KMS-11 (cell line): ENCODE measurements around the gene PKD2L2.

Source experiments
- H2AFZ ChIP-seq: fragments of 200-600 bp; sonication (generic); 2 replicates; pipeline ENCODE4 v1.6.1; 2016; ENCODE audit warnings: antibody characterized with exemption, mixed run types, low read depth
- H3K27ac ChIP-seq: fragments of 200-600 bp; sonication (generic); 2 replicates; pipeline ENCODE4 v1.6.1; 2016; ENCODE audit warnings: mild to moderate bottlenecking, mixed run types
- H3K27me3 ChIP-seq: fragments of 200-600 bp; sonication (generic); 2 replicates; pipeline ENCODE4 v1.6.1; 2017; ENCODE audit warnings: mild to moderate bottlenecking, low read depth, mixed run types, moderate library complexity; ENCODE audit not compliant: insufficient read depth
- H3K36me3 ChIP-seq: fragments of 200-600 bp; sonication (generic); 2 replicates; pipeline ENCODE4 v1.6.1; 2017; ENCODE audit warnings: mild to moderate bottlenecking, mixed run types; ENCODE audit not compliant: insufficient read depth
- H3K4me1 ChIP-seq: fragments of 200-600 bp; sonication (generic); 2 replicates; pipeline ENCODE4 v1.6.1; 2016; ENCODE audit warnings: mild to moderate bottlenecking, low read depth, mixed run types; ENCODE audit not compliant: poor library complexity, severe bottlenecking
- H3K4me2 ChIP-seq: fragments of 200-600 bp; sonication (generic); 2 replicates; pipeline ENCODE4 v1.7.0; 2016; ENCODE audit warnings: mild to moderate bottlenecking, mixed run types
- H3K4me3 ChIP-seq: fragments of 200-600 bp; sonication (generic); IDR thresholded peaks from 2 replicates; pipeline ENCODE4 v1.6.1; 2017; ENCODE audit warnings: low read depth, low read length, mixed read lengths; ENCODE audit not compliant: insufficient read depth
- H3K79me2 ChIP-seq: fragments of 200-600 bp; sonication (generic); 2 replicates; pipeline ENCODE4 v1.6.1; 2016; ENCODE audit warnings: low read depth, mixed run types; ENCODE audit not compliant: insufficient read depth
- H3K9ac ChIP-seq: fragments of 200-600 bp; sonication (generic); 2 replicates; pipeline ENCODE4 v1.6.1; 2016; ENCODE audit warnings: mild to moderate bottlenecking, mixed run types
- H4K20me1 ChIP-seq: fragments of 200-600 bp; sonication (generic); 2 replicates; pipeline ENCODE4 v1.6.1; 2016; ENCODE audit warnings: mild to moderate bottlenecking, mixed run types; ENCODE audit not compliant: insufficient read depth
- TF ChIP-seq, protein P1 (sequence below): fragments of 200-600 bp; sonication (generic); conservative IDR thresholded peaks from 2 replicates; pipeline ENCODE4 v1.6.1; 2017; ENCODE audit warnings: low read depth, mild to moderate bottlenecking, antibody characterized with exemption, low read length, moderate library complexity, mixed read lengths

PKD2L2 gene

DNA sequence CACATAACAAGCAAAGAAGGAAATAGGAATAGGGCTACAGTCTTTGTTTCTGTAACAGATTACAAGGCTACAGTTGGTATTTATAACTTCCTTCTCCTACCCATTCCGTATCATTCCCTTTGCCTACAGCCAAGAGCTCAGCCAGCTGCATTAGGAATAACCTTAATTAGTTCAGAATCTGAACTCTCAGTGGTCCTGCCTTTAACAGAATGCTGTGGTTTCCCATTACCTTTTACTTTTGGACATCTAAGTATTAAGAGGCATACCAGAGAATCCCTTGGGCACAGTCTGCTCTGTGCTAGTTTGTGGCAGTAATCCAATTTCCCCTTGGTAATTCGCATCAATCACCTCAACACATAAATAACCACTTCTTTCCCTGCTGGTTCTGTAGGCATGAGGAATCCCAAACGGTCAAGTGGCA is 44.2 kb downstream of the PKD2L2 start:
- no peaks in the 10 kb centered on the region for H4K20me1 ChIP-seq
- TF ChIP-seq, protein P1, sequence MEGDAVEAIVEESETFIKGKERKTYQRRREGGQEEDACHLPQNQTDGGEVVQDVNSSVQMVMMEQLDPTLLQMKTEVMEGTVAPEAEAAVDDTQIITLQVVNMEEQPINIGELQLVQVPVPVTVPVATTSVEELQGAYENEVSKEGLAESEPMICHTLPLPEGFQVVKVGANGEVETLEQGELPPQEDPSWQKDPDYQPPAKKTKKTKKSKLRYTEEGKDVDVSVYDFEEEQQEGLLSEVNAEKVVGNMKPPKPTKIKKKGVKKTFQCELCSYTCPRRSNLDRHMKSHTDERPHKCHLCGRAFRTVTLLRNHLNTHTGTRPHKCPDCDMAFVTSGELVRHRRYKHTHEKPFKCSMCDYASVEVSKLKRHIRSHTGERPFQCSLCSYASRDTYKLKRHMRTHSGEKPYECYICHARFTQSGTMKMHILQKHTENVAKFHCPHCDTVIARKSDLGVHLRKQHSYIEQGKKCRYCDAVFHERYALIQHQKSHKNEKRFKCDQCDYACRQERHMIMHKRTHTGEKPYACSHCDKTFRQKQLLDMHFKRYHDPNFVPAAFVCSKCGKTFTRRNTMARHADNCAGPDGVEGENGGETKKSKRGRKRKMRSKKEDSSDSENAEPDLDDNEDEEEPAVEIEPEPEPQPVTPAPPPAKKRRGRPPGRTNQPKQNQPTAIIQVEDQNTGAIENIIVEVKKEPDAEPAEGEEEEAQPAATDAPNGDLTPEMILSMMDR, result no peak
- H3K36me3 ChIP-seq, result no peaks in the 10 kb centered on the region
- no peak overlapping the region for H3K27ac ChIP-seq
- no peak overlapping the region for H3K9ac ChIP-seq
- no peaks in the 10 kb centered on the region for H3K79me2 ChIP-seq
- no peak overlapping the region for H3K4me2 ChIP-seq
- H3K27me3 ChIP-seq, result no peaks in the 10 kb centered on the region
- H3K4me1 ChIP-seq, result no peaks in the 10 kb centered on the region
- no peak overlapping the region for H2AFZ ChIP-seq
- no peak overlapping the region for H3K4me3 ChIP-seq

DNA sequence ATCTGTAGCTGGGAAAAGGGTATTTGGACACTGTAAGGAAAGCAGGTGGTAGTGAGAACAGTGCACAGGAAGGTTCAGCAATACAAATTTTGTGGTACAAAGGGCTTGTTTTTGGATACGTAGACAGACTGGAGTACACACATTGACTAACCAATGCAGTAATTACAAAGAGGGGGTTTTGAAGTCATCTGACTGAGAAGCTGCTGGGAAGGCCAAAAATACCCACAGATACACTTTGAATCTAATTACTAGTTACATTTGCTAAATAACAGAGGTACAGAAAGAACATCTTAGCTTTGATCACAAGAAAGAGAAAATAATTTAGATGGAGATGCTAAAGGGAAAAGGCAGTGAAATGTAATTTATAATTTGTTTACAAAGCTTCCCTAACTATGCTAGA is 45.9 kb downstream of the PKD2L2 start:
- Histone ChIP-seq H3K79me2 (no peaks in the 10 kb centered on the region), H3K9ac (no peak overlapping the region), H4K20me1 (no peaks in the 10 kb centered on the region), H3K27ac (no peak overlapping the region), H2AFZ (no peak overlapping the region), H3K4me2 (no peak overlapping the region), H3K36me3 (0 out of 2 replicates have a peak, but pooled peaks cover 5% of the 10 kb centered on the region), H3K4me1 (no peaks in the 10 kb centered on the region), H3K27me3 (no peaks in the 10 kb centered on the region), H3K4me3 (no peak overlapping the region)
- TF ChIP-seq, protein P1, result no peak

DNA sequence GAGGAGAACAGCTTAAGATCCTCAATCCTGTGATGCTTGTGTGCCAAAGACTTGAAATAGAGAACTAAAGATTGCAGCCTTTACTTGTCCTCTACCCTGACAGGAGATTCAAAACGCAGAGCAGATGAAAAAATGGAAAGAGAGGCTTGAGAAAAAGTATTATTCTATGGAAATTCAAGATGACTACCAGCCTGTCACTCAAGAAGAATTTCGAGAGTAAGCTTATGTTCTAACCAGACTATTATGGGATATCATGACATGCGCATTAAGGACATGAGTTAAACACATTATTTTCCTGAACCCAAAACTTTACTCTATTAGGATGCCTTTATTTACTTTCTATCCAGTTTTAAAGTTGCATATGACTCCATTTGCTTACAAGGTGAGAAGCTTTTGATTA is 46.4 kb downstream of the PKD2L2 start:
- H3K4me2 ChIP-seq, result no peak overlapping the region
- H3K79me2 ChIP-seq, result no peaks in the 10 kb centered on the region
- H3K36me3 ChIP-seq, result 0 out of 2 replicates have a peak, but pooled peaks cover 5% of the 10 kb centered on the region
- no peaks in the 10 kb centered on the region for H3K27me3 ChIP-seq
- no peaks in the 10 kb centered on the region for H4K20me1 ChIP-seq
- H3K4me1 ChIP-seq, result no peaks in the 10 kb centered on the region
- H3K9ac ChIP-seq, result no peak overlapping the region
- no peak overlapping the region for H3K27ac ChIP-seq
- TF ChIP-seq, protein P1, result no peak
- no peak overlapping the region for H2AFZ ChIP-seq
- H3K4me3 ChIP-seq, result no peak overlapping the region

DNA sequence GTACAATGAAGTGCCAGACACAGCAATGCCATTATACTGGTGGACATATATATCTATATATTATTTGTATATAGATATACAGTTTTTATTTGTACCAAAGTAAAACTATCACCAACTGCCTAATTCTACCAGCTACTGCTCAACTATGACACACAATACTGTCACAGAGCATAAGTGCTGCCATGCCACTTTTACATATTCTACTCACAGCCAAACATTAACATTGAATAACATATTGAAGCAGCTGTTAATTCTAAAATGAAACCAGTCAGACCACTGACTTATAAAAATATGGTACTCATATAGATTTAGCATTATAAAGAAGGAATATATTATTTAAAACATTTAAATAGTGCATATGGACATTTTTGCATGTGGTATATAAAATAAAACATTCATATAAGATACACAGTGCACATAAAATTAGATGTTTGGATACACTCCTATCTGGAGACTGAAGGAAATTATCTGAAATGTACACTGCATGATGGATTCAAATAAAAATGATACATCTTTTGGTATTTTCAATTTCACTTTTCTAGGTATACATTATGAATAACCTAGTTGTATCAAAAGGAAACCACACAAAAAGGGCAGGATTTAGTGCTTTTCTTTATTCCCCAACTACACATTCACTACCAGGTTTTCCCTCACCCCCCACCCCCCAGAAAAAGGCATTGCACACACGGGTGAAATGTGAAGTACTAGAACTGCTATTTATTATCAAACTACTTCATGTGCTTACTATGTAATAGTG is 48.9 kb downstream of the PKD2L2 start:
- no peaks in the 10 kb centered on the region for H3K4me1 ChIP-seq
- TF ChIP-seq, protein P1, result no peak
- no peaks in the 10 kb centered on the region for H3K79me2 ChIP-seq
- 0 out of 2 replicates have a peak, but pooled peaks cover 5% of the 10 kb centered on the region for H3K36me3 ChIP-seq
- H3K4me2 ChIP-seq, result no peak overlapping the region
- H3K9ac ChIP-seq, result no peak overlapping the region
- no peaks in the 10 kb centered on the region for H3K27me3 ChIP-seq
- no peak overlapping the region for H3K27ac ChIP-seq
- H2AFZ ChIP-seq, result no peak overlapping the region
- H3K4me3 ChIP-seq, result no peak overlapping the region
- H4K20me1 ChIP-seq, result no peaks in the 10 kb centered on the region
